Dermis blood vessel endothelial cell (primary cell): ENCODE results near the gene SMG9. TPM values are rescaled to one million over a fixed set of nuclear protein-coding genes. Genes with fewer than 3 reads are reported as not detected.
"Not testable (repeated sequence)": the region's sequence is repeated elsewhere in the genome, so short reads cannot be mapped to it uniquely, and the experiment has no call there.

Experiments
- DNase-seq: peaks from one replicate; pipeline ENCODE4 v3.0.0; 2010
- total RNA-seq: library from RNA; depleted of rRNA; stranded (reverse); fragments of >200 nt; gene quantifications from 2 replicates; pipeline ENCODE4 v1.2.3, GENCODE V29; 2014

The SMG9 gene
- total RNA-seq, 1 donor from 2014 or later: 8.8 TPM

- no peak for DNase-seq
Observed at GRCh38 chr19:43690444-43690843, 64.3 kb downstream of the SMG9 start.

GRCh38 chr19:43688059-43688701 lies 66.6 kb downstream of the SMG9 start:
- DNase-seq: no peak

GRCh38 chr19:43687660-43687997 lies 67.1 kb downstream of the SMG9 start:
- DNase-seq: no peak

GRCh38 chr19:43684326-43684725 lies 70.4 kb downstream of the SMG9 start:
- no peak for DNase-seq

GRCh38 chr19:43683905-43684304 lies 70.9 kb downstream of the SMG9 start:
- no peak for DNase-seq

- DNase-seq: no peak
Observed at GRCh38 chr19:43682824-43683661, 71.7 kb downstream of the SMG9 start.

- DNase-seq: not testable (repeated sequence)
Observed at GRCh38 chr19:43682269-43682668, 72.5 kb downstream of the SMG9 start.

GRCh38 chr19:43681821-43682220 lies 72.9 kb downstream of the SMG9 start:
- no peak for DNase-seq

GRCh38 chr19:43678512-43679261 lies 76.1 kb downstream of the SMG9 start:
- no peak for DNase-seq

Other genes starting within 250 kb of the SMG9 start
- gene ETHE1, start 227.8 kb downstream of the SMG9 start, total RNA-seq: 102 and 104 TPM in 2 replicates
- gene ZNF575, start 221.8 kb downstream of the SMG9 start, total RNA-seq: 0.23 TPM in 1 of 2 replicates, not detected in the other
- gene XRCC1, start 179.4 kb downstream of the SMG9 start, total RNA-seq: 16.8 and 18.6 TPM in 2 replicates
- 0.68 and 3.7 TPM in 2 replicates for gene PINLYP, start 179.2 kb downstream of the SMG9 start, total RNA-seq
- gene IRGQ, start 158.8 kb downstream of the SMG9 start, total RNA-seq: 27.2 and 34.6 TPM in 2 replicates
- 10.8 and 12.6 TPM in 2 replicates for gene ZNF576, start 158.4 kb downstream of the SMG9 start, total RNA-seq
- gene SRRM5, start 142.9 kb downstream of the SMG9 start, total RNA-seq: 0.05 and 0.17 TPM in 2 replicates
- 41.5 and 46.5 TPM in 2 replicates for gene ZNF428, start 135.3 kb downstream of the SMG9 start, total RNA-seq
- 8.7 and 11.9 TPM in 2 replicates for gene CADM4, start 115.1 kb downstream of the SMG9 start, total RNA-seq
- gene PLAUR, start 84.8 kb downstream of the SMG9 start, total RNA-seq: 23.3 and 24.2 TPM in 2 replicates
- not detected in 2 replicates for gene IRGC, start 38.9 kb downstream of the SMG9 start, total RNA-seq
- 0.09 and 0.51 TPM in 2 replicates for gene KCNN4, start 26.0 kb upstream of the SMG9 start, total RNA-seq
- 0.09 and 0.17 TPM in 2 replicates for gene LYPD5, start 47.5 kb upstream of the SMG9 start, total RNA-seq
- gene ZNF283, start 72.4 kb upstream of the SMG9 start, total RNA-seq: 10.9 and 11.1 TPM in 2 replicates
- gene ZNF404, start 129.0 kb upstream of the SMG9 start, total RNA-seq: 0.51 and 1.5 TPM in 2 replicates
- gene ZNF45, start 180.3 kb upstream of the SMG9 start, total RNA-seq: 19.2 and 21.0 TPM in 2 replicates
- 4.9 and 6.8 TPM in 2 replicates for gene ZNF221, start 196.3 kb upstream of the SMG9 start, total RNA-seq
- gene ZNF155, start 229.2 kb upstream of the SMG9 start, total RNA-seq: 6.6 and 9.5 TPM in 2 replicates
- 2.6 and 3.7 TPM in 2 replicates for gene ZNF230, start 248.0 kb upstream of the SMG9 start, total RNA-seq